HFFc6 (cell line): Measurements from ENCODE around the gene TUBA3C. TPM values are rescaled to one million over a fixed set of nuclear protein-coding genes. Genes with fewer than 3 reads are reported as not detected.

Source experiments
- DNase-seq: peaks from one replicate; pipeline ENCODE4 v3.0.0-alpha.2; 2018
- H3K27ac Mint-ChIP-seq: 2 replicates; pipeline ENCODE4 v1.8.0; 2020; ENCODE audit warnings: mild to moderate bottlenecking, mixed read lengths
- H3K27me3 Mint-ChIP-seq: 2 replicates; pipeline ENCODE4 v1.8.0; 2021; ENCODE audit warnings: mild to moderate bottlenecking, moderate library complexity, mixed read lengths; ENCODE audit not compliant: insufficient read depth
- H3K36me3 Mint-ChIP-seq: 2 replicates; pipeline ENCODE4 v1.8.0; 2021; ENCODE audit warnings: low read depth, mixed read lengths
- H3K4me1 Mint-ChIP-seq: 2 replicates; pipeline ENCODE4 v1.8.0; 2020; ENCODE audit warnings: low read depth, mixed read lengths
- H3K4me3 Mint-ChIP-seq: 2 replicates; pipeline ENCODE4 v1.8.0; 2020; ENCODE audit warnings: mild to moderate bottlenecking, moderate library complexity, mixed read lengths
- H3K9me3 Mint-ChIP-seq: 2 replicates; pipeline ENCODE4 v1.8.0; 2020; ENCODE audit warnings: mild to moderate bottlenecking, mixed read lengths
- total RNA-seq, 6 experiments: library from RNA; stranded (reverse); fragmentation: NEBNext Ultra II Directional; extraction: Animal tissue kit (Norgen Biotek cat#: 25700); gene quantifications; 2 replicates in 1 of 6; 3 replicates in 5 of 6; pipeline ENCODE4 v1.2.3, GENCODE V29; 2021
- TF ChIP-seq, protein P1 (sequence below): fragments of 200-600 bp; sonication (generic); IDR thresholded peaks from 2 replicates; pipeline ENCODE4 v1.5.0; 2021; ENCODE audit warnings: antibody characterized with exemption, mild to moderate bottlenecking

The TUBA3C gene
- total RNA-seq, 6 experiments from 2014 or later, result not detected

DNA sequence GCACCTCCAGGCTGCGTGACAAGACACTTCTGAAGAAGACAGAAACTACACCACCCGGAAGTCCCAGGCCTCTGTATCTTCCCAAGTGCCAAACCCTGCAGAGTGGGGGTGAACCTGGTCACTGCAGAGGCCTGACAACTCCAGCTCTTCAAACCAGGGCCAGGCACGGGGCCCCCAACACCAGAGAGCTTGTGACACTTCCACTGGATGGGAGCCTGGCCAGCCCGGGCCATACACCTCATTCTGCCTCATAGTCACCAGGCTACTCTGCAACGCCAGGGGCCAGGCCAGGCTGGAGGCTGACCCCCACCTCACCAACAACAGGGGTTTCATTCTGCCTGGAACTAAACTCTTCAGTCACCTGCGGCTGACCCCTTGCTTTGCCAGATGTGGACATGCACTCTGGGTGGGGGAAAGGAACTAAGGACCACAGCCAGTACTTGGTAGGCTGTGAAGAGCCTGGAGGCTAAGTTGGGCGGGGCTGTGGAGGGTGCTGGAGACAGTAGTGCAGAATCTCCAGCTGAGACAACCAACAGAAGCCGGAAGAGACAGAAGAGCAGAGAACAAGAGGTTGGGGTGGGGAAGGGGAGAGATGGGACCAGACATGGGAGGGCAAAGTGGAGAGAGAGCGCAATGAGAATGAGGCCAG, 23.0 kb downstream of the TUBA3C start:
- Mint-ChIP-seq H3K27me3 (no peaks in the 10 kb centered on the region; the same call in none of the 2 replicates), H3K36me3 (peaks cover 6% of the 10 kb centered on the region), H3K27ac (no peak overlapping the region), H3K9me3 (peaks cover 60% of the 10 kb centered on the region), H3K4me3 (no peak overlapping the region), H3K4me1 (no peaks in the 10 kb centered on the region)
- TF ChIP-seq, protein P1, sequence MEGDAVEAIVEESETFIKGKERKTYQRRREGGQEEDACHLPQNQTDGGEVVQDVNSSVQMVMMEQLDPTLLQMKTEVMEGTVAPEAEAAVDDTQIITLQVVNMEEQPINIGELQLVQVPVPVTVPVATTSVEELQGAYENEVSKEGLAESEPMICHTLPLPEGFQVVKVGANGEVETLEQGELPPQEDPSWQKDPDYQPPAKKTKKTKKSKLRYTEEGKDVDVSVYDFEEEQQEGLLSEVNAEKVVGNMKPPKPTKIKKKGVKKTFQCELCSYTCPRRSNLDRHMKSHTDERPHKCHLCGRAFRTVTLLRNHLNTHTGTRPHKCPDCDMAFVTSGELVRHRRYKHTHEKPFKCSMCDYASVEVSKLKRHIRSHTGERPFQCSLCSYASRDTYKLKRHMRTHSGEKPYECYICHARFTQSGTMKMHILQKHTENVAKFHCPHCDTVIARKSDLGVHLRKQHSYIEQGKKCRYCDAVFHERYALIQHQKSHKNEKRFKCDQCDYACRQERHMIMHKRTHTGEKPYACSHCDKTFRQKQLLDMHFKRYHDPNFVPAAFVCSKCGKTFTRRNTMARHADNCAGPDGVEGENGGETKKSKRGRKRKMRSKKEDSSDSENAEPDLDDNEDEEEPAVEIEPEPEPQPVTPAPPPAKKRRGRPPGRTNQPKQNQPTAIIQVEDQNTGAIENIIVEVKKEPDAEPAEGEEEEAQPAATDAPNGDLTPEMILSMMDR, result no peak
- no peak for DNase-seq

DNA sequence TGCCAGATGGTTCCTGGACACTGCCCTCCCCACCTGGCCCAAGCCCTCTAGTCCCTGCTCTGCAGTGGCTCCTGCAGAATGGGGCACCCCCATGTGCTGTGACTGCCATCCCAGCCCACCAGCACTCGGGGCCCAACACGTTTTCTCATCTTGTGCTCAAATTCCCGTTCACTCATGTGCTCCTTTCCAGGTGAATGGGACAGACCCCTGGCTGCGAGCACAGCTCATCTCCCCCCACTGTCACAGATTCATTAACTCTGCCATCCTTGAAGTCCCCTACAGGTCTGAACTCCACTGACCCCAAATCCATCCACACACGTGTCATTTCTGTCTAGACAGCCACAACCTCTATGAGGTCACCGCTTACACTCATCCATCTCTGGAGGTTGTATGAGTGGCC, 23.6 kb downstream of the TUBA3C start:
- H3K9me3 Mint-ChIP-seq, result peaks cover 57% of the 10 kb centered on the region
- no peak overlapping the region for H3K27ac Mint-ChIP-seq
- no peaks in the 10 kb centered on the region; the same call in 1 of the 2 replicates for H3K27me3 Mint-ChIP-seq
- TF ChIP-seq, protein P1, result no peak
- H3K36me3 Mint-ChIP-seq, result peaks cover 6% of the 10 kb centered on the region
- no peak for DNase-seq
- H3K4me3 Mint-ChIP-seq, result no peak overlapping the region
- no peaks in the 10 kb centered on the region for H3K4me1 Mint-ChIP-seq

DNA sequence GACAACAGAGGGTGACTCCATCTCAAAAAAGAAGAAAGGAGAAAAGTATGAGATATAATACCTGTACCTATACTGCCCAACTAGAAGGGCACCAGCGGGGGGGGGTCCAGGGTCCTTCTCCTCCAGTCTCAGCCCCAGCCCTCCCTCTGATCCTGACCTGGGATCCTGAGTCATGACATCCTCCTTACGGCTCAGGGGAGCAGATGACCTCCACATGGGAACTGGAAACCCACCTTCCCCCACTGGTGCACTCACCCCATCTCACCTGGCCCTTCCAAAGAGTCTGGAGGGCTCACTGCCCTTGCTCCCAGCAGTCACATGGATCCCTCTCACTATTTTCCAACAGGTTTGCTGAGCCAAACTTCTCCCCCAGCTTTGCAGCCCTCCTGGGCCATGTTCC, 24.2 kb downstream of the TUBA3C start:
- TF ChIP-seq, protein P1, result no peak
- Mint-ChIP-seq H3K4me1 (no peaks in the 10 kb centered on the region), H3K36me3 (peaks cover 6% of the 10 kb centered on the region), H3K27me3 (no peaks in the 10 kb centered on the region; the same call in 1 of the 2 replicates), H3K9me3 (peaks cover 57% of the 10 kb centered on the region), H3K27ac (no peak overlapping the region), H3K4me3 (no peak overlapping the region)
- DNase-seq, result no peak

DNA sequence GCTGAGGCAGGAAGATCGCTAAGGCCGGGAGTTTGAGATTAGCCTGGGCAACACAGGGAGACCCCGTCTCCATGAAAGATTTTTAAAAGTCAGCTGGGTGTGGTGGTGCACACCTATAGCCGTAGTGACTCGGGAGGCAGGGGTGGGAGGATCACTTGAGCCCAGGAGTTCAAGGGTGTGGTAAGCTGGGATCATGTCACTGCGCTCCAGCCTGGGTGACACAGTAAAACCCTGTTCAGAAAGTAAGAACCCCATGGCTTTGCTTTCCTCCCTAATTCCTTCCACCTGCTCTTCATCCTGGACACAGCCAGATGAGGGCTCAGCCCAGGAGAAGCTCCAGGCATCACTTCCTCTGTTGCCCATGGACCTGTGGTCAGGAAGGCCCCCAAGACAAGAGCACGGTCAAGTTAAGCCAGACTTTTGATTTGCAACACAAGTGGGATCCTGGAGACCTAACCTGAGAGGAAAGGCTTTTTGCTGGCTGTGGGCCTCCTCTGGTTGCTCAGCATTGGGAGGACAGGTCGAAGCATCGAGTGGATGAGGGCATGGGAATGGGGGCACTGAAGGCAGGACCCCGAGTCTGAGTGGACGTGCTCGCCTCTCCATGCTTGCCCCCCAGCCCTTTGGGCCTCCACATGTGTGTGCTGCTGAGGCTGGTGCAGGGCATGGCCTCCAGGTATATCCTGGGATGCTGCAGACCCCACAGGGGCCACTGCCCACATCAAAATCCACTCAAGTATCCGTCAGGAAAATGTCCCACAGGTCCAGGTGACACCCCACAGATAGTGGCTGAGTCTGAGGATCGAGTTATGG, 25.4 kb downstream of the TUBA3C start:
- H3K27ac Mint-ChIP-seq, result no peak overlapping the region
- peaks cover 8% of the 10 kb centered on the region for H3K36me3 Mint-ChIP-seq
- no peaks in the 10 kb centered on the region for H3K4me1 Mint-ChIP-seq
- H3K4me3 Mint-ChIP-seq, result no peak overlapping the region
- peaks cover 3% of the 10 kb centered on the region for H3K27me3 Mint-ChIP-seq
- peaks cover 51% of the 10 kb centered on the region for H3K9me3 Mint-ChIP-seq
- no peak for DNase-seq
- TF ChIP-seq, protein P1, result no peak

DNA sequence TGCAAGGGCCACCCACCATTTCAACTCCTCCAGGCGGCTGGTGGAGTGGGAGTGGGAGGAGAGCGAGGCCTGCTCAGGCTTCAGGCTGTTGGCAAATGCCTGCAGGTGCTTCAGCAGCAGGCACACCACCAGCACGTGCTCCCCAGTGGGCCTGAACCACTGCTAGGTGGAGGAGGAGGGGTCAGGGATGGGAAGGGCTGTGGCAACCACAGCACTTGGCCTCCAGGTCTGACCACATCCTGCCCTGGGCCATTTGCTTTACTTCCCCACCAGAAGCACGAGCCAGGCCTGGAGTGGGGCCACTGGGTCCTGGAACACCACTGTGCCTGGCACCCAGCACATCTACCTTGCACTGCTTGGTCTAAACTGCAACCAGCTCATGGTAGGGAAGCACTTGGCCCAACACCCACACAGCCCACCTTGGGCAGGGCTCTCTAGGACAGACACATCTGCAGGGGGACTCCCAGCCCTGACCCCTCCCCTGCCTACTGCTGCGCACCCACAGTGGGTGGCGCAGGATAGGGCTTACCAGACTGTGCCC, 26.2 kb downstream of the TUBA3C start:
- TF ChIP-seq, protein P1, result no peak
- Mint-ChIP-seq H3K9me3 (peaks cover 56% of the 10 kb centered on the region), H3K36me3 (peaks cover 10% of the 10 kb centered on the region), H3K27me3 (peaks cover 3% of the 10 kb centered on the region), H3K27ac (no peak overlapping the region), H3K4me3 (no peak overlapping the region), H3K4me1 (no peaks in the 10 kb centered on the region)
- no peak for DNase-seq
